ENCODE data around the gene ERCC6L2. TPM values are rescaled to one million over a fixed set of nuclear protein-coding genes. Genes with fewer than 3 reads are reported as not detected.

ERCC6L2 gene
- total and polyA plus RNA-seq, 9 of the 15 experiments (the other 6 are each of a cell fraction or from before 2014, with no cell fraction given) = 7.8 to 42.8 (median 23.6) TPM

- no peak for TF ChIP-seq ZNF212 (CRISPR knock-in tag; IDR thresholded peaks at IDR 0.05)
- no peak for TF ChIP-seq SAFB (IDR thresholded peaks at IDR 0.05; ENCODE audit: borderline replicate concordance, low read depth, low read length)
- TF ChIP-seq ARID3B (CRISPR knock-in tag; IDR thresholded peaks at IDR 0.05; ENCODE audit: borderline replicate concordance) = no peak
- no peak for TF ChIP-seq TSHZ1 (CRISPR knock-in tag; IDR thresholded peaks at IDR 0.05)
- TF ChIP-seq CREM (IDR thresholded peaks at IDR 0.05; ENCODE audit: low read depth) = no peak
- TF ChIP-seq ZNF184 (CRISPR knock-in tag; IDR thresholded peaks at IDR 0.05) = no peak
- TF ChIP-seq ZHX1 (conservative IDR thresholded peaks at IDR 0.05; ENCODE audit: low read length) = no peak
- TF ChIP-seq ZNF449 (CRISPR knock-in tag; IDR thresholded peaks at IDR 0.05) = no peak
- TF ChIP-seq SAP30 (IDR thresholded peaks at IDR 0.05; ENCODE audit: borderline replicate concordance, insufficient read depth, low read depth, low read length, poor library complexity, severe bottlenecking) = peak; percentile 23
- no peak for TF ChIP-seq ZNF75A (CRISPR knock-in tag; IDR thresholded peaks at IDR 0.05)
- TF ChIP-seq ZBTB33 (CRISPR knock-in tag; IDR thresholded peaks at IDR 0.05) = no peak
- TF ChIP-seq ZFP36 (IDR thresholded peaks at IDR 0.05; ENCODE audit: low read depth, low read length, partially characterized antibody) = no peak
- TF ChIP-seq ZBTB2 (IDR thresholded peaks at IDR 0.05) = no peak
- peak; percentile 48; the same call in 1 of the 2 replicates for TF ChIP-seq SMARCE1 (IDR thresholded peaks at IDR 0.05)
- no peak for TF ChIP-seq ZNF143 (CRISPR knock-in tag; IDR thresholded peaks at IDR 0.05)
- no peak for TF ChIP-seq PHB2 (IDR thresholded peaks at IDR 0.05; ENCODE audit: low read depth)
These were observed 544 bp upstream of the ERCC6L2 start (continued) for GRCh38 chr9:95874989-95875304.

Data from K562 (cell line).